T-cell (primary cell): ENCODE results near the gene ADAMTS15. TPM values are rescaled to one million over a fixed set of nuclear protein-coding genes. Genes with fewer than 3 reads are reported as not detected.

Experiments used
- ATAC-seq, 4 experiments: fragments of 200-7000 bp in 3 of 4; fragments of 150-1000 bp in 1 of 4; cut with Tn5 transposase; replicated peaks in 1 of 4; 1 replicate in 3 of 4; 2 replicates in 1 of 4; pipeline ENCODE4 v1.10.0; 2021; ENCODE audit warnings: moderate library complexity in 3 of 4, mild to moderate bottlenecking in 2 of 4, moderate number of reproducible peaks in 1 of 4
- CTCF ChIA-PET, 2 donors: fragments of 300-600 bp; sonication (Branson Sonifier 250); formaldehyde crosslinking; loops; one replicate each; lab custom pipeline; 2022; ENCODE audit warnings: antibody characterized with exemption in 2 of 2; lab: Charles Lee
- POLR2A ChIA-PET, 2 donors: fragments of 300-600 bp; sonication (Branson Sonifier 250); formaldehyde crosslinking; loops; one replicate each; lab custom pipeline; 2022; ENCODE audit warnings: antibody characterized with exemption in 2 of 2; lab: Charles Lee
- DNase-seq, 35 experiments: peaks; one replicate each; pipeline versions ENCODE4 v3.0.0 to v3.0.0-alpha.2; 2013 to 2023
- H3K27ac ChIP-seq: one replicate; pipeline ENCODE4 v1.5.1; 2013; ENCODE audit warnings: low read length
- H3K27me3 ChIP-seq, 2 experiments: replicated peaks in 1 of 2; 1 replicate in 1 of 2; 2 replicates in 1 of 2; pipeline versions ENCODE4 v1.6.1 to v1.7.0; 2013; ENCODE audit warnings: low read length in 1 of 2, mixed read lengths in 1 of 2; ENCODE audit not compliant: control insufficient read depth in 2 of 2, insufficient read depth in 2 of 2; ENCODE audit errors: extremely low read depth in 1 of 2
- H3K36me3 ChIP-seq, 2 donors: 1 replicate in 1 of 2; 2 replicates in 1 of 2; pipeline versions ENCODE4 v1.6.1 to v1.7.0; 2013; ENCODE audit warnings: low read length in 1 of 2; ENCODE audit not compliant: control insufficient read depth in 2 of 2, insufficient read depth in 1 of 2; ENCODE audit errors: extremely low read depth in 1 of 2
- H3K4me1 ChIP-seq, 2 experiments: 1 replicate in 1 of 2; 2 replicates in 1 of 2; pipeline versions ENCODE4 v1.6.1 to v1.7.0; 2013; ENCODE audit warnings: low read length in 2 of 2, mixed read lengths in 1 of 2; ENCODE audit not compliant: insufficient read depth in 2 of 2, control insufficient read depth in 1 of 2; ENCODE audit errors: extremely low read depth in 1 of 2
- H3K4me3 ChIP-seq, 2 donors: 1 replicate in 1 of 2; 2 replicates in 1 of 2; pipeline versions ENCODE4 v1.5.1 to v1.7.0; 2013; ENCODE audit warnings: mild to moderate bottlenecking in 2 of 2, low read length in 1 of 2, moderate library complexity in 1 of 2; ENCODE audit not compliant: control insufficient read depth in 1 of 2; ENCODE audit errors: extremely low read depth in 1 of 2
- H3K9me3 ChIP-seq: 2 replicates; pipeline ENCODE4 v1.7.0; 2013
- H3K27ac Mint-ChIP-seq, 2 donors: one replicate each; pipeline ENCODE4 v1.8.0; 2020 to 2021; ENCODE audit warnings: mild to moderate bottlenecking in 2 of 2, mixed read lengths in 2 of 2
- H3K27me3 Mint-ChIP-seq, 2 donors: one replicate each; pipeline ENCODE4 v1.8.0; 2021 to 2022; ENCODE audit warnings: mixed read lengths in 2 of 2
- H3K36me3 Mint-ChIP-seq: one replicate; pipeline ENCODE4 v1.8.0; 2021; ENCODE audit warnings: mixed read lengths
- H3K4me1 Mint-ChIP-seq, 3 donors: one replicate each; pipeline ENCODE4 v1.8.0; 2020 to 2022; ENCODE audit warnings: mixed read lengths in 3 of 3, mild to moderate bottlenecking in 1 of 3
- H3K4me3 Mint-ChIP-seq, 3 donors: one replicate each; pipeline ENCODE4 v1.8.0; 2020 to 2022; ENCODE audit warnings: mild to moderate bottlenecking in 3 of 3, mixed read lengths in 3 of 3, moderate library complexity in 3 of 3
- H3K9me3 Mint-ChIP-seq, 3 donors: one replicate each; pipeline ENCODE4 v1.8.0; 2020 to 2022; ENCODE audit warnings: mixed read lengths in 3 of 3
- WGBS: methylation state at CpG from one replicate; pipeline ENCODE4 v1.1.5; 2013; ENCODE audit warnings: missing lambda C conversion rate; ENCODE audit not compliant: insufficient coverage; 5-methylcytosine and 5-hydroxymethylcytosine counted together
- total RNA-seq, 35 experiments: library from RNA in 6 of 35; stranded (reverse) in 6 of 35; fragments of 120-200 nt in 1 of 35; gene quantifications; one replicate each; pipeline versions ENCODE4 v1.2.1 to v1.2.4 and lab custom pipeline; 2013 to 2026

The ADAMTS15 gene
- total RNA-seq, 5 donors from 2014 or later (not counting 1 experiment from before 2014, with no cell fraction given): 0.03 to 0.07 (median 0.06) TPM; not detected in 2

DNA sequence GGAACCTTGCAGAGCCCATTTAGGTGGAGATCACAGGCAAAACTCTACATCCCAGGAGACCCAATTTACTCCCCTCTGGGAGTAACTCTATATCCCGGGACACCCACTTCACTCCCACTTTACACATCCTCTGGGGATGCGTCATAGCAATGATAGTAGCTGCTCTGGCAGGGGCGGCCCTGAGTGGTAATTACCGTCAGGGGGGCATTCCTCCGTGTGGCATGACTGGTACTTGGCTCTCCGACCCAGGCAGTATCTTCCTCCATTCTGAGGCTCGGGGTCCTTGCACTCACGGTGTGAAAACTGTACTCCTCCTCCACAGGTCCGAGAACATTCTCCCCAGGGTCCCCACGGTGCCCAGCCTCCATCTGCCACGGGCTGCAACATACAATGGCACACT is 37.2 kb upstream of the ADAMTS15 start:
- CTCF ChIA-PET: no interaction called here
- H3K27me3 Mint-ChIP-seq: peaks cover 15% of the 10 kb centered on the region in 2 donors
- ATAC-seq: no peak
- no peak overlapping the region for H3K27ac Mint-ChIP-seq
- Histone ChIP-seq H3K27me3 (peaks cover 0 to 27% of the 10 kb centered on the region in 2 experiments), H3K4me1 (no peaks in the 10 kb centered on the region), H3K9me3 (no peaks in the 10 kb centered on the region), H3K36me3 (no peaks in the 10 kb centered on the region), H3K27ac (no peak overlapping the region), H3K4me3 (no peak overlapping the region)
- no peaks in the 10 kb centered on the region for H3K36me3 Mint-ChIP-seq
- H3K9me3 Mint-ChIP-seq: no peaks in the 10 kb centered on the region
- H3K4me3 Mint-ChIP-seq: no peak overlapping the region
- POLR2A ChIA-PET: no interaction called here
- DNase-seq: no peak
- H3K4me1 Mint-ChIP-seq: no peaks in the 10 kb centered on the region
- WGBS: 84% methylated on average over 10 of the region's 11 CpGs

DNA sequence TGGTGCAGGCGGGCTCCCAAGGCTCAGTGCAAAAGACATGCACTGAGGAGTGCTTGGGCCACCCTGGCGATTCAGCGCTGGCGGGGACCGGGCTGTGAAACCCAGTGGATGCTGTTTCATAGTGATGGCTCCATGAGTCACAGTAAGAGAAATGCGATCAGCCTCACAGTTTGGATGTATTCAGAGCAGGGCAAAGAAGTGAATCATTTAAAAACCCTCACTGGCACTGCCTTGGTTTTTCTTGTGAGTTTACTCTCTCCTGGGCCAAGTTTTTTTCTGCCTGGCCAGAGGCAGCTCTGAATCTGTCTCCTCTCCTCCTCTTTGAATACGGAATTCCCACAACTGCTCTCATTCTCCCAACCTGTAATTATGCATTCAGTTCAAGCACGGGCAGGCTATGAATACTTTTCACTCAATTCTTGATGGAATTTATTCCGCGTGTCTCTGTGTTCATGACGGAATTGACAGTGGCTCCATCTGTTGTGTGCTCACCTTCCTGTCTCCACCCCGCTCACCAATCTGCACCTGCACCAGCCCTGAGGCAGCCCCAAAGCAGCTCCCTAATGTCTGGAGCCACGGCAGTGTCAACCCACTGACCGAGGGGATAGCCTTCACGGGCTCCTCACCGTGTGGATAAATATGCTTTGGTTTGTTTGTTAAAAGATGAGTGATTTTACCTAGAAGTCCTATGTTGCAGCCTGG is 34.9 kb upstream of the ADAMTS15 start:
- peaks cover 19 to 24% of the 10 kb centered on the region in 2 donors for H3K27me3 Mint-ChIP-seq
- H3K9me3 Mint-ChIP-seq: no peaks in the 10 kb centered on the region
- H3K27ac Mint-ChIP-seq: no peak overlapping the region
- ChIA-PET CTCF (no interaction called here), POLR2A (no interaction called here)
- Histone ChIP-seq H3K27me3 (peaks cover 0 to 37% of the 10 kb centered on the region in 2 experiments), H3K4me1 (no peaks in the 10 kb centered on the region), H3K4me3 (no peak overlapping the region), H3K9me3 (no peaks in the 10 kb centered on the region), H3K36me3 (no peaks in the 10 kb centered on the region), H3K27ac (no peak overlapping the region)
- no peaks in the 10 kb centered on the region for H3K36me3 Mint-ChIP-seq
- 81% methylated on average over 11 of the region's 16 CpGs for WGBS
- H3K4me1 Mint-ChIP-seq: no peaks in the 10 kb centered on the region
- ATAC-seq: no peak
- no peak for DNase-seq
- H3K4me3 Mint-ChIP-seq: no peak overlapping the region

DNA sequence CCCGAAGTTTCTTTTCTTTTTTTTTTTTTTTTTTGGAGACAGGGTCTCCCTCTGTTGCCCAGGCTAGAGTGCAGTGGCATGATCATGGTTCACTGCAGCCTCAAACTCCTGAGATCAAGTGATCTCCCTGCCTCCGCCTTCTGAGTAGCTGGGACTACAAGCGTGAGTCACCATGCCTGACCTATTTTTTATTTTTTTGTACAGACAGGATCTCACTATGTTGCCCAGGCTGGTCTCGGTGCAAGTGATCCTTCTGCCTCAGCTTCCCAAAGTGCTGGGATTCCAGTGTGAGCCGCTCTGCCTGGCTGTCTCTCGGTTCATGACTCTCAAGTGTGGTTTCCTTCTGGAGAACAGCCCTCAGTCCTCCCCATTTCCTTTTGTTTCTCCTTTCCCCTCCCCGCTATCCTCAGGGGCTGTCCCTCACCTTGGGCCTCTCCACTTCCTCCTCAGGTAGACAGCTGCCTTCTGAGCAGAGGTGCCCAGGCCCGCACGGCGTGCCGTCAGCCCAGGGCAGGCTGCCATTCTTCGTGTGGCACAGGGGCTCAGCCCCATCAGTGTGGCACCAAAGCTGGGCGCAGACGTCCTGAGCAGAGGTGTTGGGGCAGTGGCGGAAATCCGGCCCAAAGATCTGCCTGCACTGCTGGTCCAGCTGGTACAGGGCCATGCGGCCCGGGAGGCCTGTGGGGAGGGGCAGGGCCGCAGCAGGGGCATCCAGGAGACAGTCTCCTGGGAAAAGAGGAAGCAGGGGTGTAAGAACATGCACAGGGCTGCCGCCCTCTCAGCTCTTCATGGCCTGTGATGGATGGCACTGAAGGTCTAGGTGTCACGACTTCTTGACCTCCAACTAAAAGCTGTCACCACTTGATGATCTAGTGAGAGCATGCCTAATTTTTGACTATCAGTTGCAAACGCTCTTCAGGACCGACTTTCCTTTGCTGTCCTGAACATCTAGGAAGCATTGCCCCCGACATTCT is 34.1 kb upstream of the ADAMTS15 start:
- no peaks in the 10 kb centered on the region for H3K9me3 Mint-ChIP-seq
- H3K27ac Mint-ChIP-seq: no peak overlapping the region
- H3K27me3 ChIP-seq: peaks cover 0 to 42% of the 10 kb centered on the region in 2 experiments
- H3K36me3 Mint-ChIP-seq: no peaks in the 10 kb centered on the region
- no peak overlapping the region for H3K4me3 ChIP-seq
- H3K27ac ChIP-seq: no peak overlapping the region
- CTCF ChIA-PET: interaction anchor here in 1 of 2 donors (0.7 kb wide), 1 partner anchor 22 kb away, joined by 4 read pairs; no protein-coding TSS in a partner anchor
- no peaks in the 10 kb centered on the region for H3K9me3 ChIP-seq
- no peaks in the 10 kb centered on the region for H3K4me1 ChIP-seq
- POLR2A ChIA-PET: interaction anchor here in 1 of 2 donors (0.6 kb wide), 1 partner anchor 979 kb away, joined by 3 read pairs; no protein-coding TSS in a partner anchor
- H3K4me3 Mint-ChIP-seq: no peak overlapping the region
- 52% methylated on average over 23 of the region's 24 CpGs for WGBS
- no peaks in the 10 kb centered on the region for H3K36me3 ChIP-seq
- H3K4me1 Mint-ChIP-seq: no peaks in the 10 kb centered on the region
- DNase-seq (no peak), ATAC-seq (no peak)
- peaks cover 13 to 24% of the 10 kb centered on the region in 2 donors for H3K27me3 Mint-ChIP-seq

DNA sequence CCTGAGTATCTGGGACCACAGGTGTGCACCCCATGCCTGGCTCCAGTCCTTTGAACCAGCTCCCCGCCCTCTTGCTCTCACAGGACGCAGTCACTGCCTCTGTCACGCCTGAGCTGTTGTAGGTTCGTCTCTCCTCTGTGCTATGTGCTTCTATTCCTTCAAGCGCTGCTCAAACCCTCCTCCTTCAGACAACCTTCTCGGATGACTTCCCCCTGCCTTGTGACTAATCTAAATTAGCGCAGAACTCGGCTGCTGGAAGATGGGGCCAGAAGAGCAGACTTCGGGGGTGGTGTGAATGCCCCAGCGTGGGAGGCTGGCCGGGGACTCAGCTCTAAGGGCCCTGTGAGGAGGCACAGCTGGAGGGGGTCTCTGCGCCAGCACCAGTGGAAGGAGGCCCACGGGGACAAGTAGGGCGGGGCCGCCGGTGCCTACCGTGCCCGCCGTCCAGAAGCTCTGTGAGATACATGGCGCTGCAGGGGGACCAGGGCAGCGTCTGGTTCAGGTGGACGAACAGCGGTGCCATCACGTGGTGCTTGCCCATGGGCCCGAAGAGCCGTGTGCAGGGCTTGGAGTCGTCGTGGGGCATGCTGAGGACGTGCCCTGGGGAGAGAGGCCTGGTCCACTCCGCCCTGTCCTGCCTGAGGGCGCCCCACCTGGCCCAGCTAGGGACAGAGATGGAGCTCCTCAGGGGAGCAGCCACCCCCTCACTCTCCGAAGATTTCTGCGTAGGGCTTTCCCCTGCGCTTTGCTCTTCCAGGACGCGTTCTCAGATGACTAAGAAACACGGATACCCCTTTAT is 32.5 kb upstream of the ADAMTS15 start:
- peaks cover 0 to 40% of the 10 kb centered on the region in 2 experiments for H3K27me3 ChIP-seq
- DNase-seq: no peak
- H3K4me3 ChIP-seq: no peak overlapping the region
- Mint-ChIP-seq H3K9me3 (no peaks in the 10 kb centered on the region), H3K4me1 (no peaks in the 10 kb centered on the region), H3K36me3 (no peaks in the 10 kb centered on the region), H3K27ac (no peak overlapping the region), H3K4me3 (no peak overlapping the region), H3K27me3 (peaks cover 14 to 31% of the 10 kb centered on the region in 2 donors)
- no peaks in the 10 kb centered on the region for H3K9me3 ChIP-seq
- no peak overlapping the region for H3K27ac ChIP-seq
- POLR2A ChIA-PET: no interaction called here
- CTCF ChIA-PET: interaction anchor here in 1 of 2 donors (0.6 kb wide), 1 partner anchor 1536 kb away, joined by 4 read pairs; no protein-coding TSS in a partner anchor
- 83% methylated on average over 35 of the region's 37 CpGs for WGBS
- H3K36me3 ChIP-seq: no peaks in the 10 kb centered on the region
- H3K4me1 ChIP-seq: no peaks in the 10 kb centered on the region
- no peak for ATAC-seq

DNA sequence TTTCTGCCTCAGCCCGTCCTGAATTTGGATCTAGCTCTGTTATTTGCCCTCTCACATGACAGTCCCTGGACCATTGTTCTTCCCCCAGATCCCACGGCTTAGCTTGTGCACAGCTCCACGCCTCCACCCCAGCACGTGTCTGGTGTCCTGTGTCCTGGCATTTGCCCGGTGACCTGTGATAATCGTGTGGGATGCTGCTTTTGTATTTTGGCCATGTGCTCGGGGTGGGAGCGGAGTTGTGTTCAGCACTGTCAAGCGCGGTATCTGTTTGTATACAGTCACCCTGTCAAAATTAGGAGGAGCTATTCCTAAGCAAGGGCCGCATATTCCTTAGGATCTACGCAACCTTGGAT is 31.9 kb upstream of the ADAMTS15 start:
- ChIA-PET POLR2A (no interaction called here), CTCF (interaction anchor here in 1 of 2 donors (0.5 kb wide), 1 partner anchor 444 kb away, joined by 5 read pairs; no protein-coding TSS in a partner anchor)
- Mint-ChIP-seq H3K27me3 (peaks cover 14 to 31% of the 10 kb centered on the region in 2 donors), H3K4me1 (no peaks in the 10 kb centered on the region), H3K4me3 (no peak overlapping the region), H3K36me3 (no peaks in the 10 kb centered on the region), H3K9me3 (no peaks in the 10 kb centered on the region), H3K27ac (peak overlapping the region in 1 of 2 donors; percentile 25)
- H3K9me3 ChIP-seq: no peaks in the 10 kb centered on the region
- 86% methylated on average over 11 of the region's 12 CpGs for WGBS
- ATAC-seq (no peak), DNase-seq (no peak)
- H3K27ac ChIP-seq: no peak overlapping the region
- H3K4me1 ChIP-seq: no peaks in the 10 kb centered on the region
- H3K27me3 ChIP-seq: peaks cover 0 to 41% of the 10 kb centered on the region in 2 experiments
- H3K4me3 ChIP-seq: no peak overlapping the region
- H3K36me3 ChIP-seq: no peaks in the 10 kb centered on the region
